KMS-11 (cell line): ENCODE data around the gene SKAP2.
"Not testable (repeated sequence)": the region's sequence is repeated elsewhere in the genome, so short reads cannot be mapped to it uniquely, and the experiment has no call there.

Source experiments
- H2AFZ ChIP-seq: fragments of 200-600 bp; sonication (generic); 2 replicates; pipeline ENCODE4 v1.6.1; 2016; ENCODE audit warnings: antibody characterized with exemption, mixed run types, low read depth
- H3K27ac ChIP-seq: fragments of 200-600 bp; sonication (generic); 2 replicates; pipeline ENCODE4 v1.6.1; 2016; ENCODE audit warnings: mild to moderate bottlenecking, mixed run types
- H3K27me3 ChIP-seq: fragments of 200-600 bp; sonication (generic); 2 replicates; pipeline ENCODE4 v1.6.1; 2017; ENCODE audit warnings: mild to moderate bottlenecking, low read depth, mixed run types, moderate library complexity; ENCODE audit not compliant: insufficient read depth
- H3K36me3 ChIP-seq: fragments of 200-600 bp; sonication (generic); 2 replicates; pipeline ENCODE4 v1.6.1; 2017; ENCODE audit warnings: mild to moderate bottlenecking, mixed run types; ENCODE audit not compliant: insufficient read depth
- H3K4me1 ChIP-seq: fragments of 200-600 bp; sonication (generic); 2 replicates; pipeline ENCODE4 v1.6.1; 2016; ENCODE audit warnings: mild to moderate bottlenecking, low read depth, mixed run types; ENCODE audit not compliant: poor library complexity, severe bottlenecking
- H3K4me2 ChIP-seq: fragments of 200-600 bp; sonication (generic); 2 replicates; pipeline ENCODE4 v1.7.0; 2016; ENCODE audit warnings: mild to moderate bottlenecking, mixed run types
- H3K4me3 ChIP-seq: fragments of 200-600 bp; sonication (generic); IDR thresholded peaks from 2 replicates; pipeline ENCODE4 v1.6.1; 2017; ENCODE audit warnings: low read depth, low read length, mixed read lengths; ENCODE audit not compliant: insufficient read depth
- H3K79me2 ChIP-seq: fragments of 200-600 bp; sonication (generic); 2 replicates; pipeline ENCODE4 v1.6.1; 2016; ENCODE audit warnings: low read depth, mixed run types; ENCODE audit not compliant: insufficient read depth
- H3K9ac ChIP-seq: fragments of 200-600 bp; sonication (generic); 2 replicates; pipeline ENCODE4 v1.6.1; 2016; ENCODE audit warnings: mild to moderate bottlenecking, mixed run types
- H4K20me1 ChIP-seq: fragments of 200-600 bp; sonication (generic); 2 replicates; pipeline ENCODE4 v1.6.1; 2016; ENCODE audit warnings: mild to moderate bottlenecking, mixed run types; ENCODE audit not compliant: insufficient read depth
- TF ChIP-seq, protein P1 (sequence below): fragments of 200-600 bp; sonication (generic); conservative IDR thresholded peaks from 2 replicates; pipeline ENCODE4 v1.6.1; 2017; ENCODE audit warnings: low read depth, mild to moderate bottlenecking, antibody characterized with exemption, low read length, moderate library complexity, mixed read lengths

SKAP2 gene

DNA sequence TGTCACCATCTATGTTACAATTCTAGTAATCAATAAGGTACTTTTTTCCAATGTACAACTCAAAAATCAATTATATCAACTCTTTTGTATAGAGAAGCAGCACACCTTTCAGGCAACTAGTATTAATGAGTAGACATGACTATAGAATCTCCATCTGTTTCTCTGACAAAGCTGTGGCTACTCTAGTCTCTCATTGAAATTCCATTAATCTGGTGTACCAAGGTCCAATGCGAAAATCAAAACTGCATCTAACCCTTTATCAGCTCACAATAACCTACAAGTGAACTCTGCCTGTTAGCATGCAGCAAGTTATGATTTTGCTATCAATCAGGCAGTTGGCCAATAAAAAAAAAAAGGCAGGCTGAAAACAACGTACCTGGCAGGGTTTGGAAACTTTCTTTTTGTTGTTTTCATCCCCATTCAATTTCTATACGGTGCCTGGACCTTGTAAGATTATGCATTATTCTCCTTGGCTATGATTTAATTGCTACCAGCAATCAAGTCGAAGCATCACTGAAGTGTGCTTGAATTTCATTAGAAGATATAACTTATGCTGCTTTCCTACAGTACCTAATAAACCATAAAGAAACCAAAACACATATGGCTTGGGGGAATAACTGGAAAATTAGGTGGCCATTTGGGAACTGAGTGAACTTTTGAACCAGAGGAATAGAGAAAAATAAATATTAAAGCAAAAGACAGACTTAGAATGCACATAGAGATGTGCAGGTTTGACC lies 23.2 kb downstream of the SKAP2 start:
- Histone ChIP-seq H3K27me3 (no peaks in the 10 kb centered on the region), H3K27ac (no peak overlapping the region), H4K20me1 (no peaks in the 10 kb centered on the region), H3K4me2 (no peak overlapping the region), H3K4me1 (peaks cover 31% of the 10 kb centered on the region), H3K79me2 (no peaks in the 10 kb centered on the region), H3K36me3 (no peaks in the 10 kb centered on the region), H3K4me3 (no peak overlapping the region), H2AFZ (no peak overlapping the region), H3K9ac (no peak overlapping the region)
- TF ChIP-seq, protein P1, sequence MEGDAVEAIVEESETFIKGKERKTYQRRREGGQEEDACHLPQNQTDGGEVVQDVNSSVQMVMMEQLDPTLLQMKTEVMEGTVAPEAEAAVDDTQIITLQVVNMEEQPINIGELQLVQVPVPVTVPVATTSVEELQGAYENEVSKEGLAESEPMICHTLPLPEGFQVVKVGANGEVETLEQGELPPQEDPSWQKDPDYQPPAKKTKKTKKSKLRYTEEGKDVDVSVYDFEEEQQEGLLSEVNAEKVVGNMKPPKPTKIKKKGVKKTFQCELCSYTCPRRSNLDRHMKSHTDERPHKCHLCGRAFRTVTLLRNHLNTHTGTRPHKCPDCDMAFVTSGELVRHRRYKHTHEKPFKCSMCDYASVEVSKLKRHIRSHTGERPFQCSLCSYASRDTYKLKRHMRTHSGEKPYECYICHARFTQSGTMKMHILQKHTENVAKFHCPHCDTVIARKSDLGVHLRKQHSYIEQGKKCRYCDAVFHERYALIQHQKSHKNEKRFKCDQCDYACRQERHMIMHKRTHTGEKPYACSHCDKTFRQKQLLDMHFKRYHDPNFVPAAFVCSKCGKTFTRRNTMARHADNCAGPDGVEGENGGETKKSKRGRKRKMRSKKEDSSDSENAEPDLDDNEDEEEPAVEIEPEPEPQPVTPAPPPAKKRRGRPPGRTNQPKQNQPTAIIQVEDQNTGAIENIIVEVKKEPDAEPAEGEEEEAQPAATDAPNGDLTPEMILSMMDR = no peak

- not testable (repeated sequence) for H3K27ac ChIP-seq, H4K20me1 ChIP-seq, H3K4me3 ChIP-seq, H3K27me3 ChIP-seq, H2AFZ ChIP-seq, H3K9ac ChIP-seq, H3K4me1 ChIP-seq, H3K79me2 ChIP-seq, H3K4me2 ChIP-seq, H3K36me3 ChIP-seq
Observed at GRCh38 chr7:26836793-26837192, 27.6 kb downstream of the SKAP2 start.

DNA sequence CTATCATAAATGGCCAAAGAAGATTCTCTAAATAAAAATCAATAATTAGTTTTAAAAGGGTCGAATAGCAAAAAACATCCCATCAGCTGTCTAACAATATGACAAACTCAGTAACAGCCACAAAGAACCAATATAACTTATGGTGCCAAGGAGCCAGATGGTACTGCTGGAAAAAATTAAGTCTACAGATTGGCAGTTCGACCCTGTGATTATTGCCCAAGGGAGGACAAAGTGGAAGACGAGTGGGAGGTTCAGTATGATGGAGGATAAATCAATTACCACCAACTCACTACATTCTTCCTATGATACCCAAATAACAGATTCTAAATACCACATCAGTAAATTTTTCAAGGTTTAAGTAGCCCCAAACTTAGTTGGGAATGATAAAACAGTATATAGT lies 49.0 kb downstream of the SKAP2 start:
- TF ChIP-seq, protein P1 = no peak
- H3K4me2 ChIP-seq = no peak overlapping the region

GRCh38 chr7:26813432-26813831 lies 51.0 kb downstream of the SKAP2 start:
- H2AFZ ChIP-seq = no peak overlapping the region
- no peaks in the 10 kb centered on the region for H3K27me3 ChIP-seq
- TF ChIP-seq, protein P1 = no peak
- no peaks in the 10 kb centered on the region for H3K79me2 ChIP-seq
- no peak overlapping the region for H3K27ac ChIP-seq
- H4K20me1 ChIP-seq = no peaks in the 10 kb centered on the region
- H3K4me3 ChIP-seq = no peak overlapping the region
- no peak overlapping the region for H3K9ac ChIP-seq
- H3K4me1 ChIP-seq = no peaks in the 10 kb centered on the region
- H3K4me2 ChIP-seq = no peak overlapping the region
- H3K36me3 ChIP-seq = no peaks in the 10 kb centered on the region

More for the DNA sequence above, 49.0 kb downstream of the SKAP2 start:
- Histone ChIP-seq H4K20me1 (no peaks in the 10 kb centered on the region), H3K27me3 (no peaks in the 10 kb centered on the region), H3K9ac (no peak overlapping the region), H3K36me3 (no peaks in the 10 kb centered on the region), H3K79me2 (no peaks in the 10 kb centered on the region), H3K4me3 (no peak overlapping the region), H3K4me1 (no peaks in the 10 kb centered on the region), H3K27ac (no peak overlapping the region), H2AFZ (no peak overlapping the region)

GRCh38 chr7:26794541-26794940 lies 69.8 kb downstream of the SKAP2 start:
- H3K36me3 ChIP-seq = no peaks in the 10 kb centered on the region; the same call in 1 of the 2 replicates
- TF ChIP-seq, protein P1 = no peak
- H3K27me3 ChIP-seq = no peaks in the 10 kb centered on the region
- no peaks in the 10 kb centered on the region for H3K4me1 ChIP-seq
- H3K27ac ChIP-seq = no peak overlapping the region
- H3K79me2 ChIP-seq = no peaks in the 10 kb centered on the region
- H4K20me1 ChIP-seq = no peaks in the 10 kb centered on the region
- no peak overlapping the region for H3K9ac ChIP-seq
- H3K4me2 ChIP-seq = no peak overlapping the region
- H3K4me3 ChIP-seq = no peak overlapping the region
- no peak overlapping the region for H2AFZ ChIP-seq
